ENCODE measurements around the gene VCY1B. TPM values are rescaled to one million over a fixed set of nuclear protein-coding genes. Genes with fewer than 3 reads are reported as not detected.

Gene VCY1B
- total and polyA plus RNA-seq, 2 donors (not counting 1 experiment from before 2014, with no cell fraction given) = not detected

- intact Hi-C loops (cut with micrococcal nuclease) = no loop called here
- no peak overlapping the region for H3K27ac Mint-ChIP-seq
- no peak overlapping the region for H3K27ac ChIP-seq (ENCODE audit: low read length in 2 of 2)
These were observed 29.9 kb downstream of the VCY1B start for GRCh38 chrY:14085877-14086276.

More at GRCh38 chrY:14085877-14086276, 29.9 kb downstream of the VCY1B start:
- no peak overlapping the region for H3K4me2 ChIP-seq (replicated peaks; ENCODE audit: low read depth, low read length, poor library complexity, severe bottlenecking)
- no peak overlapping the region for H3K9ac ChIP-seq (ENCODE audit: low read length)
- no peaks in the 10 kb centered on the region for H3K4me1 ChIP-seq (ENCODE audit: control insufficient read depth in 2 of 2, insufficient read depth in 2 of 2, low read length in 2 of 2)
- no peaks in the 10 kb centered on the region for H3K4me1 Mint-ChIP-seq
- ATAC-seq (ENCODE audit: low read depth) (no peak), DNase-seq (no peak)
- H3K9me3 Mint-ChIP-seq (ENCODE audit: insufficient read depth) = no peaks in the 10 kb centered on the region
- no peaks in the 10 kb centered on the region for H3K9me3 ChIP-seq (ENCODE audit: control extremely low read depth in 1 of 3, control insufficient read depth in 2 of 3, insufficient read depth in 1 of 3, low read length in 2 of 3)
- H3K4me3 Mint-ChIP-seq = no peak overlapping the region
- H3K27me3 ChIP-seq (replicated peaks in 1 of 4; ENCODE audit: control extremely low read depth in 1 of 4, control insufficient read depth in 3 of 4, insufficient read depth in 4 of 4, low read length in 3 of 4) = no peaks in the 10 kb centered on the region
- no peaks in the 10 kb centered on the region for H3K36me3 ChIP-seq (replicated peaks in 1 of 2; ENCODE audit: control extremely low read depth in 1 of 2, control insufficient read depth in 1 of 2, extremely low read depth in 1 of 2, insufficient read depth in 2 of 2, low read length in 1 of 2)
- no CpG with 5 or more reads among the region's 1 CpG for whole genome bisulfite sequencing (ENCODE audit: insufficient coverage)
- H4K20me1 ChIP-seq (ENCODE audit: control insufficient read depth, insufficient read depth, low read length, poor library complexity, severe bottlenecking) = no peaks in the 10 kb centered on the region
- H3K4me3 ChIP-seq (ENCODE audit: control extremely low read depth in 1 of 5, extremely low read depth in 1 of 5, insufficient read depth in 1 of 5, low read depth in 2 of 5, low read length in 4 of 5) = no peak overlapping the region
- ChIA-PET POLR2A (no interaction called here), CTCF (no interaction called here)
- no peaks in the 10 kb centered on the region for H3K79me2 ChIP-seq (ENCODE audit: control insufficient read depth, insufficient read depth, low read length)
- H3K27me3 Mint-ChIP-seq = no peaks in the 10 kb centered on the region
- TF ChIP-seq CTCF (IDR thresholded peaks at IDR 0.05) (no peak), EZH2 (IDR thresholded peaks at IDR 0.05; ENCODE audit: borderline replicate concordance, insufficient read depth, low read depth, low read length, poor library complexity, severe bottlenecking) (no peak)
- H2AFZ ChIP-seq (ENCODE audit: insufficient read depth, low read depth, low read length, poor library complexity, severe bottlenecking) = no peak overlapping the region

Other genes with a start within 250 kb of the VCY1B start
- not detected in 2 replicates for gene VCY, start 69.8 kb upstream of the VCY1B start, total RNA-seq
- gene VCY, start 69.8 kb upstream of the VCY1B start, polyA plus RNA-seq = not detected in 2 replicates

All from B cell (primary cell).